ENCODE data around the gene SART3.
"Not testable (repeated sequence)": the region's sequence is repeated elsewhere in the genome, so short reads cannot be mapped to it uniquely, and the experiment has no call there.

The SART3 gene

DNA sequence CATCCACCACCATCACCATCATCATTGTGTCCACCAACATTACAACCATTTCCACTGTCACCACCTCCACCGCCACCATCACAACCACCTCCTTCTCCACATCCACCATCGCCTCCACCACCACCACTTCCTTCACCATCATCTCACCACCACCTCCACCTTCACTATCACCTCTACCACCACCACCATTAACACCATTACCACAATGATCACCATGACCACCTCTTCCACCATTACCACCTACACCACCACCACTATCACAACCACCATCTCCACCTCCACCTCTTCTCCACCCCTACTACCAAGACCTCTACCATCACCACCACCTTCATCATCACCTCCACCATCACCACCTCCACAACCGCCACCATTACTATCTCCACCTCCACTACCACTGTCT, 17.8 kb upstream of the SART3 start:
- DNase-seq, result no peak

DNA sequence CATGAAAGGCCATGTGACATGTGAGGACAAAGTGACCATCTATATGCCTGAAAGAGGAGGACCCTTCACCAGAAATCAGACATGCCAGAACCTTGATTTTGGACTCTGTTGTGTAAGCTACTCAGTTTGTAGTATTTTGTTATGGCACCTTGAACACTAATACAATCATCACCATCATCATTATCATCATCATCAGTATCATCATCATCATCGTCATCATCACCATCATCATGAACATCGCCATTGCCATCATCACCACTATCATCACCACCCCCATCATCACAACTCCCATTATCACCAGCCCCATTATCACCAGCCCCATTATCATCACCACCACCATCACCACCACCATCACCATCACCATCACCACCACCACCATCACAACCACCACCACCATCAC, 17.3 kb upstream of the SART3 start:
- no peak for DNase-seq

- no peak for DNase-seq
Measured at GRCh38 chr12:108577458-108577857, 16.5 kb upstream of the SART3 start.

- no peak for DNase-seq
Measured at GRCh38 chr12:108576660-108577234, 15.8 kb upstream of the SART3 start.

GRCh38 chr12:108575199-108575912, 14.4 kb upstream of the SART3 start:
- no peak for DNase-seq

DNA sequence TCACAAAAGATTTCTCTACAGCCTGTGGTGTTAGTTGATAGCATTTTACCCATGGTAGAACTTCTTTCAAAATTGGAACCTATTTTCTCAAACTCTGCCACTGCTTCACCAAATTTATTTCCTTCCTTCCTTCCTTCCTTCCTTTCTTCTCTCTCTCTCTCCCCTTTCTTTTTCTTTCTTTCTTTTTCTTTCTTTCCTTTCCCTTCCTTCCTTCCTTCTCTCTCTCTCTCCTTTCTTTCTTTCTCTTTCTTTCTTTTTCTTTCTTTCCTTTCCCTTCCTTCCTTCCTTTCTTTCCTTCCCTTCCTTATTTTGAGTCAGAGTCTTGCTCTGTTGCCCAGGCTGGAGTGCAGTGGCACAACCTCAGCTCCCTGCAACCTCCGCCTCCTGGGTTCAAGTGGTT, 13.3 kb upstream of the SART3 start:
- not testable (repeated sequence) for DNase-seq

GRCh38 chr12:108573317-108573716, 12.3 kb upstream of the SART3 start:
- no peak for DNase-seq

DNA sequence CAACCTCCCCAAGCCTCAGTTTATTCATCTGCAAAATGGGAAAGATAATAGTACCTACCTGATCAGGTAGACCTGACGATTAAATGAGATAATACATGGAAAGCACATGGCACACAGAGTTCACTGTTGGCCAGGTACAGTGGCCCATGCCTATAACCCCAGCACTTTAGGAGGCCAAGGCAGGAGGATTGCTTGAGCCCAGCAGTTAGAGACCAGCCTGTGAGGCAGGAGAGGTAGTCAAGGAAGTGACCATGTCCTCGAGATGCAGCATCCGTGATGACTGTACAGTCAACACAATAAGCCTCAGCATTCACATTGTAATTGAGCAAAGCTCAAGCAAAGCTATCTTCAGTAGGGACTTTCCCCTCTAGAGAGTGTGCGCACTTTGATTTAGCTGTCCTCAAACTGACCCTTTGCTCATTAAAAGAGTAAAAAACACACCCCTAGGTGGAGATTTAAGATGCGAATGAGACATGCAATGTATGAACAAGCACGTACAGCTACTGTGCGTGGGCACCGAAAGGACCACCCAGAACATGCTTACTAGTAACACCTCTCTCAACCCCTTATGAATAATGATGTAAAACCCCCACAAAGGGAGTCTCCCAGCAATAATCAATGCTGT, 11.3 kb upstream of the SART3 start:
- no peak for DNase-seq

DNA sequence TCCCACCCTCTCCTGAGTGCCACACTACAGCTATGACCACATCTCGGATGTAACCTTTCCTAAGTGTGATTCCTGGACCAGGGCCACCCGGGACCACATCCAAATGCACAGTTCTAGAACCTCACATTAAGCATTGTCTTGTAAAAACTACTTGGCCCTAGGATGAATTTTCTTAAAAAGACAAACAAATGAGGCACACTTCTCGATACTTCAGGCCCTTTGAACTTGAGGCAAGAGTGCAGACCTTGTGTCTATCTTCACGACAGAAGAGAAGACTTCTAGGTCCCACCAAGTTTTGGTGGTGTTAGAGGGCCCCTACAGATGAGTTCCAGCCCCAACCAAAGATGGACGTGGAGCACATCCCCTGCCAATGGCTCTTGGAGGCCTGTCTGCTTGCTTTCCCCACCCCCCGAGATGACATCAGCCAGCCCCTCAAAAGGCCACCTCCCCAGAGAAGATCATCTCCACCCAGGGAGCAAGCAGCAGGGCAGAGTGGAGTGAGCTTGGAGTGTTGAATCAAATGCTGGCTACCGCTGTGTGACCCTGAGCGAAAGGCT, 10.7 kb upstream of the SART3 start:
- no peak for DNase-seq

- no peak for DNase-seq
Measured at GRCh38 chr12:108570743-108571608, 10.0 kb upstream of the SART3 start.

GRCh38 chr12:108568338-108569154, 7.6 kb upstream of the SART3 start:
- peak; percentile 43 for DNase-seq

DNA sequence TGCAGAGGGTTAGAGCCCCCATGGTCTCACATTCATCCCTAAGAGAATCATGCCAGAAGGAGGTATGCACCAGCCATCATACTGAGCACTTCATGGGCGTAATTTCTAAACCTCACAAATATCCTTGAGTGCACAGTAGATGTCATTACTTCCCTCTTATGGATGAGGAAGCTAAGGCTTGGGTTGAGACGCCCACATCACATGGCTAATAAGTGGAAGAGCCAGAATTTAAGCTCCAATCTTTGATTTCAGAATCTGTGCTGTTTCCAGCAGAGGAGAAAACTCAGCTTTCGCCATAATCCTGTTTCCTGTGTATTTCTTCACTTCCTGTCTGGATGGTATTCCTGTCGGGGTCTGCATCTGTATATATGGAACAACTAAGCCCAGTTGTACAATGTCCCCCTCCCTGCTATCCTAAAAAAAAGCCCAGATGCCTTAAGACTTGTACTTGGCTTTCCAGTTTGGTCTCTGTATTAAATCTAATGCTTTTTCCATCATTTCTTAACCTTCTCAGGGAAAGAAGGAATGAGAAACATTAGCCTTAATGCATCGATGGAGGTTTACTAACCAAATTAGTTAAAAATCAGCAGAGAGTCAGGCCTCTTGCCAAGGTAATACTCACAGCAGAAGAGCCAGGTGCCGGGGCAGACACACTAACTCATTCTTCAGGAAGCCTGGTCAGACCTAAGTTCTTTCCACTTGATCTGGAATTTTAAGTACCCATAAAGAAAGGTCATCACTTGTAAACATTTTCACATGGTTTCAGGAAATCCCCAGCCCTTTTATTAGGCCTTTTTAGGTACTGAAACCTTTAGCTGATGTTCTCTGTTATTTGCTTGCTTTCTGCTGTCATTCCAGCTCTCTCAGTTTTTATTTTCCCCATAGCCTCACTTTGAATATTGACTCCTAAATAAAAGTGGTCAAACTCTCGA, 6.7 kb upstream of the SART3 start:
- DNase-seq, result no peak

- DNase-seq, result no peak
Measured at GRCh38 chr12:108566452-108566851, 5.5 kb upstream of the SART3 start.

DNA sequence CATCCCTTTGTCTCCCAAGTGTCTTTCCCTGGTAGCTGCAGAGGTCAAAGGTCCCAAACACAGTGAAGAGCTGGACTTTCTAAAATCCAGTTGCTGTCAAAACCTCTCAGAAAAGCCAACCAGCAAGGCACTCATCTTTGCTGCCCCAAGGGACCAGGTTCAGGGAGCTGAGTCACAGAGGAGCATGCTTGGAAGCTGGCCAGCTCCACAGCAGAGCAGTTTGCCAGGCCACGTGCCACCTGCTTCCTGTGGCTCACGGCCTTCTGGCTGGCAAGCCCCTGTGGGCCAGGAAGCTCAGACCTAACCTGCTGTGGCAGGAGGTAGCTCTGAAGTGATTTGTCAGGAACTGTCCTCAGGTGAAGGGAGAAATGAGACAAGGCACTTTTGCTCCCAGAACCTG, 5.0 kb upstream of the SART3 start:
- no peak for DNase-seq

DNA sequence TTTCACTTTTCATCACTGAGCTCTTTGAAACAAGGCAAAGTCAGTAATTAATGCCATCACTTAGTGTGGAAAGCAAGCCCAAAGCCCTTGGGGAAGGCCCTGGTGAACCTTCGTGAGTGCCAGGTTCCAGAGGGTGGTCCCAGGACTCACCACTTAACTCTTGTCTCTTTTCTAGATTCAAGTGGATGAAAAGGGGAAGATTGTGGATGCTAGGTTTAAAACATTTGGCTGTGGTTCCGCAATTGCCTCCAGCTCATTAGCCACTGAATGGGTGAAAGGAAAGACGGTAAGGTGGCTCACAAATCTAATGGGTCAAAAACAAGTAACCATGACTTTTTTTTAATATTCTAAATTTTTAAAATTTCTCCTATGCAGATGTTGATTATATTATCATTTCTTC, 4.2 kb upstream of the SART3 start:
- DNase-seq, result no peak

GRCh38 chr12:108564724-108565123, 3.8 kb upstream of the SART3 start:
- DNase-seq, result no peak

- DNase-seq, result no peak
Measured at GRCh38 chr12:108563804-108564151, 2.8 kb upstream of the SART3 start.

DNA sequence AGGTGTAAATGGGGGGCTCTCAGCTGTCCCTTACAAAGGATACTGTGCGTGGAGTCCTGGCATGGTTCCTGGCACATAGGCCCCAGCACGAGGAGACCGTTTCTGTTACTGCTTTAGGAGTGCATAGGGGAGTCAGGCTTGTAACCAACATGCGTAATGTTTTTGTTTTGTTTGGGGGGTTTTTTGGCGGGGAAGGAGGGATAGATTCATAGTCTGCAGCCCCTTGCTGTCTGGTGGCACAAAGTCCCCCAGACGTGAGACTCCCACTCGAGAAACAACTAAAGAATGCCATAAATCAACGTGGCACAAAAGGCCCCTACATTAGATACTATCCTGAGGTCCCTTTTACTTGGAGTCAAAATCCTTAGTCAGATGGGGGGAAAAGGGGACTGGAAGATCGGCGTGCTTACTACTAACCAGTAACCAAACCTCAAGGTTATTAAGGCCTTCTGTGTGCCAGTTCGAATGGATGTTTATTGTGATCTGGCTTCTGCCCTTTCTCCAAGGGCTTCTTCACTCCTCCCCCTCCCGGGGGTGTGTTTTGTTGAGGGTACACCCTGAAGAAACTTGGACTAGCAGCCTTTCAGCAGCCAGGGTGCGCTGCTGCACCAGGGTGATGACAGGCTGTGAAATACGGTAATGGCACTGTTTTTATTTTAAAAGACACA, 2.3 kb upstream of the SART3 start:
- peak; percentile 83 for DNase-seq

DNA sequence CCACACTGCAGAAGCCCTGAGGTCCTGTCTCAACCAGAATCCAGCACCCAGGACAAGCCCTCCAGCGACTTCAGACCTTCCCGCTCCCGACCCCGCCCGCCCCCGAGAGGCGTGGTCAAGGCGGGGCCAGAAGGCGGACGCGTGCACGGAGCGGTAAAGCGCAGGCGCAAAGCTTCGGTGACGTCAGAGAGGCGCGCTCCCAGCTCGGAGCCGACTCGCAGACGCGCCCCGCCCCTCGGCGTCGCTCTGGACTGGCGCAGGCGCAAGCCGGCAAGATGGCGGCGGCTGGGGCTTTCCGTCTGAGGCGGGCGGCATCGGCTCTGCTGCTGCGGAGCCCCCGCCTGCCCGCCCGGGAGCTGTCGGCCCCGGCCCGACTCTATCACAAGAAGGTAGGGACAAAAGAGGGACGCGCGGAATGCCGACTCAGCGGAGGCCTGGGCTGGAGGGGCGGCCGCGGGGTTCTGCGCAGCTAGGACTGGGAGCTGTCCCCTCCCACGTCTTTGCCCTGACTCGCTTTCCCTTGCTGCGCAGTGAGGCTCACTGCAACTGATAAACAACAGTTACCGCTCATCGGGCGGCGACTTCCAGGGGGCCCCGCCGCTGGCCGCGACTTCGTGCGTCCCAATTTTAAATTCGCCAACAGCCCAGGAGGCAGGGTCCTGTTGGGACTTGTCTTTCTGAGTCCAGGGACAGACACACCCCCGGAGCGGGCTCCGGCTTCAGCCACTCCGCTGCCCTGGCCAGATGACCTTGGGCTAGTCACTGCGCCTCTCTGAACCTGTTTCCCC, 1.6 kb upstream of the SART3 start, which contains the start of gene ISCU:
Gene ISCU (plus strand): TSS at position 249 of the 788 bp plus-strand sequence. CDS start 27 bp downstream, at position 276.
- peak; percentile 96 for DNase-seq
